COLO668 (cell line): Measurements from ENCODE around the gene ZNF609.

Experiments used
- DNase-seq: peaks from one replicate; lab custom pipeline; 2025; ENCODE audit not compliant: unreplicated experiment; lab: John Stamatoyannopoulos, UW

ZNF609 gene, protein sequence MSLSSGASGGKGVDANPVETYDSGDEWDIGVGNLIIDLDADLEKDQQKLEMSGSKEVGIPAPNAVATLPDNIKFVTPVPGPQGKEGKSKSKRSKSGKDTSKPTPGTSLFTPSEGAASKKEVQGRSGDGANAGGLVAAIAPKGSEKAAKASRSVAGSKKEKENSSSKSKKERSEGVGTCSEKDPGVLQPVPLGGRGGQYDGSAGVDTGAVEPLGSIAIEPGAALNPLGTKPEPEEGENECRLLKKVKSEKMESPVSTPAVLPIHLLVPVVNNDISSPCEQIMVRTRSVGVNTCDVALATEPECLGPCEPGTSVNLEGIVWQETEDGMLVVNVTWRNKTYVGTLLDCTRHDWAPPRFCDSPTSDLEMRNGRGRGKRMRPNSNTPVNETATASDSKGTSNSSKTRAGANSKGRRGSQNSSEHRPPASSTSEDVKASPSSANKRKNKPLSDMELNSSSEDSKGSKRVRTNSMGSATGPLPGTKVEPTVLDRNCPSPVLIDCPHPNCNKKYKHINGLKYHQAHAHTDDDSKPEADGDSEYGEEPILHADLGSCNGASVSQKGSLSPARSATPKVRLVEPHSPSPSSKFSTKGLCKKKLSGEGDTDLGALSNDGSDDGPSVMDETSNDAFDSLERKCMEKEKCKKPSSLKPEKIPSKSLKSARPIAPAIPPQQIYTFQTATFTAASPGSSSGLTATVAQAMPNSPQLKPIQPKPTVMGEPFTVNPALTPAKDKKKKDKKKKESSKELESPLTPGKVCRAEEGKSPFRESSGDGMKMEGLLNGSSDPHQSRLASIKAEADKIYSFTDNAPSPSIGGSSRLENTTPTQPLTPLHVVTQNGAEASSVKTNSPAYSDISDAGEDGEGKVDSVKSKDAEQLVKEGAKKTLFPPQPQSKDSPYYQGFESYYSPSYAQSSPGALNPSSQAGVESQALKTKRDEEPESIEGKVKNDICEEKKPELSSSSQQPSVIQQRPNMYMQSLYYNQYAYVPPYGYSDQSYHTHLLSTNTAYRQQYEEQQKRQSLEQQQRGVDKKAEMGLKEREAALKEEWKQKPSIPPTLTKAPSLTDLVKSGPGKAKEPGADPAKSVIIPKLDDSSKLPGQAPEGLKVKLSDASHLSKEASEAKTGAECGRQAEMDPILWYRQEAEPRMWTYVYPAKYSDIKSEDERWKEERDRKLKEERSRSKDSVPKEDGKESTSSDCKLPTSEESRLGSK (N-terminal part only)

DNA sequence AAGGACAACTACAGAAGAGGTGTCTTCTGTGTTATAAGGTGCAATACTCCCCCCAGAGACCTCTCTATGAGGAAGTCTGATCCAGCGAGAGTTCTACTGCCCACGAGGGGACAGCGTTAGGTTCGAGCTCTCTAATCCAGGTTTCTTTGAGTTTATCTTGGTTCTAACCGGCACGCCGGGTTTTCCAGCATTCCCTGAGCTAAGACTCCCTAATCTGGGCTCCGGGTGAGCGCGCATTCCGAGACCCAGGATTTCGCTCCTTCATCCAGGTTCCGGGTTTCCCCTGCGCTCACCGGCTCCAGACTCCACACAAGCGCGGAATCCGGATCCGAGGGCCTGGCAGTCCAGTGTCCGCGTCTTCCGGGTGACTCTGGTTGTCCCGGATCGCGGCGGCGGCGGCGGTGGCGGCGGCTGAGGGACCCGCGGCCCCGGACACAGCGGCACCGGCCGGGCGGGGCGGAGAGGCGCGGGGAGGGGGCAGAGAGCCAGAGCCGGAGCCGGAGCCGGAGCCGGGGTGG lies at the start of gene ZNF609:
ZNF609 (plus strand) TSS at position 373 of the 518 bp plus-strand sequence. CDS start 38,842 bp downstream, outside the sequence.
- DNase-seq: peak; percentile 90

DNA sequence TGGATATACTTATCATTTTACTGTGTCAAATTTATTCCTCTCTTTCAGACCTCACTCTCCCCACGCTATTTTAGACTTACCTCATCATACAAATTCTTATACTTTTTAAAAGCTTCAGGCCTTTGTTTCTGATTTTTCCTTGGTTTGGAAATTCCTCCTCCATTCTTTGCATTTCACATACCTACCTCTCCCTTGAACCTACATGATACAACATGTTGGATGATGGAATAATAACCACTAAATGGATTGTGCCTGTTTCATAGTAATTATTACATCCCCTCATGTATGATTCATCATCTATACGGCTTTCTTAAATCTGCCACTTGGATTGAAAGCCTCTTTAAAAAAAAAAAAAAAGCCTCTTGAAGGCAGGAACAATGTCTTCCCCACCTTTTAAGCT lies 48.2 kb upstream of the ZNF609 start:
- no peak for DNase-seq

DNA sequence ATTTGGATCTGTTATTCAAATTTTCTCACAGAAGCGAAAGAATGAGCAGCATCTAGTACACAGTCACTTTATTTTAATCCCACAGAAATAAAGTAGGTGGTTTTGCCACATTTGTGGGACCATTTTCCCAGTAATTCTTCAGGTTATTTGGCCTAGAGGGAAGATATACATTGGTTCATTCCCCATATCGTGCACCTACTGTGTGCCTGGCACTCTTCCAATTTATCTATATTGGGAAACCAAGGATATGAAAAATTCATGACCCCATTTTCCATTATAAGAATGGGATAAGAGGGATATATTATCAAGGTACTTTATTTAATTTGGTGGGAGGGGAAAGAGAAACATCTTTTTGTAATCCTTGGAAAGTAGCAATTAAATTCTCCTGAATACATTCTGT lies 37.7 kb upstream of the ZNF609 start:
- no peak for DNase-seq

DNA sequence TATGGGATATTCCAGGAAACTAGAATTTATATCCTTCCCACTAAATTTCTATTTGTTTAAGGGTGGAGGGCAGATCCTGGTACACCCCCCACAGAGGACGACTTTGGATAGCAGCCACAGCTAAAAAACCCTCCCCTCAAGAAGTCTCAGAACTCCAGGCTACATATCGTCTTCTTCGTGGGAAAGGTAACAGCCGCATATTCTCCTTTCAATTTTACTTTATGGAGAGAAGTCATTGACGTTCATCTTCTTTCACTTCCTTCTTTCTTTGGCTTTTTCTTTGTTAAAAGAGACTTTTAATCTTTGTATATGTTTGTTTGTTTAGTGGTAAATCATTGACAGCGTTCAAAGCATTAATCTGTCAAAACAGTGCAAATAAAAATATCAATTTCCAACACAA lies 36.4 kb upstream of the ZNF609 start:
- DNase-seq: no peak

DNA sequence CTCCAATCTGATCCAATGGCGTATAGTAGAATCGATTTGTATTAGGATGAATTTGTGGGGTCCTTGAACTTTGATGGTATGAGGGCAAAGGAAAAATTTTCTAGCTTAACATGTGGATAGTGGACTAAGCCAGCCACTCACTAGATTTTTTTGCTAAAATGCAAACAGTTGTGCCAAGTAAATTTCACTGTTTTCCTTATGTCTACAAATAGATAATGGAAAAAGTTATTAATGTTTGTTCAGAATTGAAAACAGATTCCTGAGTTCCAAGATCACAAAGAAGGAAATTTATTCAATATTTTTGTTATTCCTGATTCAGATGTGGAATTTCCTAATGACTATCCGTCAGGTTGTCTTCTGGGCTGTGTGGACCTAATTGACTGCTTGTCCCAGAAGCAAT lies 35.2 kb upstream of the ZNF609 start:
- DNase-seq: no peak

DNA sequence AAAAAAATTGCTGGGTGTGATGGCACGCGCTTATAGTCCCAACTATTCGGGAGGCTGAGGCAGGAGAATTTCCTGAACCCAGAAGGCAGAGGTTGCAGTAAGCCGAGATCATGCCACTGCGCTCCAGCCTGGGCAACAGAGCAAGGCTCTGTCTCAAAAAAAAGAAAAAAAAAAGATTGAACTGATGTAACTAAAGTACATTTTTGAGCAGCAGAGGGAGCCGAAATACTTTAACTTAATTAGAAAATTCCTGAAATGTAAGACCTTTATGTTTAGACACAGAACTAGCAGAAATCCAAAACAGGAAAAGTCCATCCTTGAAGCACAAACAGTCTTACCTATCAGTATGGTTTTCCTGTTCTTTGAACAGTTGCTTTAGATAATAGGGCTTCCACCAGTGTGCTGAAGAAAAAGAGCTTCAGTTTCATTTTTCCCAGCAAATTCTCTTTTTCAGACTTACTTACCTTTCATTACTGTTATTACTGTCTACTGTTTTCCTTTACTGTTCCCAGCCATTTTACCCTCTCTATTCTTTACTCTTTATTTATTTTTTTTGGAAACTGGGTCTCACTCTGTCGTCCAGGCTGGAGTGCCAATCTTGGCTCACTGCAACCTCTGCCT lies 33.4 kb upstream of the ZNF609 start:
- DNase-seq: no peak

DNA sequence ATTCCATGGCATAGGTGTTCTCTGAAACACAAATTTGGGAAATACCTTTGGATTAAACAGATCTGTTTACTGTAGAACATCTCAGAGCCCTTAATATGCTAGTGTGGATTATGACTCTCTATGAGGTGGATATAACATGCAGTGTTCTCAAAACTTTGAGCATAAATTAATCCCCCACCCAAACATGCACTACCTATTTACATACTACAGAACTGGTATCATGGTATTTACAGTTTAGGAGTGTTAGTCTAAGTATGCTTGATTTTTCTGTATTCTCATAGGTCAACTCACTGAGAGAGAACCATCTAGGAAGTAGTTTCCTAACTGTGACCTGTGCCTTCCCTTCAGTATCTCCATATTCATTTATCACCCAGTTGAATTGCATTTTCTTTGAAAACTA lies 30.9 kb upstream of the ZNF609 start:
- no peak for DNase-seq

DNA sequence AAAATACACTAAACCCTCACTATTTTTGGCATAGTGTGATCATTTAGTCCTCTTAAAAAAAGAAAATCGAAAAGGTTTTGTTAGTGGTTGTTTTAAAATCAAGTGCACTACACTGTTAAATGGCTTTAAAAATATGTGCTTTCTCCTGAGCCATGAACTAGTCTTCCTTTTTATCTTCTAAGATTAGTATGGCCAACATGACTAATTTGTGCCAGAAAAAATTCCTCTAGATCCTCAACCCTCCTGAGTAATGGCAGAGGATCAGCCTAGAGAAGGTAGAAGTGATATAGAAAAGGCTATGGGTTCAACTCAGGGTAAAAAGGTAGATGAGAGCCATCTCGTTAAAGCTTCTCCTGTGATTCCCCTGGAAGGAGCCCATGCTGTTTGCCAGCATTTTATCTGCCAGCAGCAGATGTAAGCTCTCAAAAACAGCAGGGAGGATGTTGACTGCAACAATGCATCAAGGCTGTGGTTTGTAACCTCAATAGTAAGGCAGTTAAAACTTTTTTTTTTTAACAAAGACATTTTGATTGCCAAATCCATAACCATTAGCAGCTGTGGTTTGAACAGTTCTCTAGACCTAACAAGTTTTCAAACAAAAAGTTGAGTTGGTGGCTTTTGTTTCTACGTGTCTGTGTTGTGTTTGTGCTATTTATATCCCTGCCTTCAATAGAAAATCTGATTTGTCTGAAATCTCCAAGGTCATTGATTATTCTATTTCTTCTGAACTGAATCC lies 30.2 kb upstream of the ZNF609 start:
- no peak for DNase-seq

DNA sequence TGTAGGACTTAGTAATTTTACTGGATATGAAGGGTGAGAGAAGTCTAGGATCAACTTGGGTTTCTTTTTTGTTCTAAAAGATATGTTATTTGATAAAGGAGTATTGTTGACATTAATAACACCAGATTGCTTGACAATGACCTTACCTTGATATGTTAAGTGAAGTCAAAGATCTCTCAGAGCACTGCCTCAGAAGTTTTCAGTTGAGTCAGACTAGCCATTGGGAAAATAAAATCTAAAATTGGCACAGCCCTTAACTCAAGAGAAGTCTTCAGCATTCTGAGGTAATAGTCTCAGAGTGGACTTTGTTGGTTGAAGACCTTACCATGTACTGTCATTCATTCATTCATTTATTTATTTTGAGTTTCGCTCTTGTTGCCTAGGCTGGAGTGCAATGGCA lies 22.4 kb upstream of the ZNF609 start:
- no peak for DNase-seq

DNA sequence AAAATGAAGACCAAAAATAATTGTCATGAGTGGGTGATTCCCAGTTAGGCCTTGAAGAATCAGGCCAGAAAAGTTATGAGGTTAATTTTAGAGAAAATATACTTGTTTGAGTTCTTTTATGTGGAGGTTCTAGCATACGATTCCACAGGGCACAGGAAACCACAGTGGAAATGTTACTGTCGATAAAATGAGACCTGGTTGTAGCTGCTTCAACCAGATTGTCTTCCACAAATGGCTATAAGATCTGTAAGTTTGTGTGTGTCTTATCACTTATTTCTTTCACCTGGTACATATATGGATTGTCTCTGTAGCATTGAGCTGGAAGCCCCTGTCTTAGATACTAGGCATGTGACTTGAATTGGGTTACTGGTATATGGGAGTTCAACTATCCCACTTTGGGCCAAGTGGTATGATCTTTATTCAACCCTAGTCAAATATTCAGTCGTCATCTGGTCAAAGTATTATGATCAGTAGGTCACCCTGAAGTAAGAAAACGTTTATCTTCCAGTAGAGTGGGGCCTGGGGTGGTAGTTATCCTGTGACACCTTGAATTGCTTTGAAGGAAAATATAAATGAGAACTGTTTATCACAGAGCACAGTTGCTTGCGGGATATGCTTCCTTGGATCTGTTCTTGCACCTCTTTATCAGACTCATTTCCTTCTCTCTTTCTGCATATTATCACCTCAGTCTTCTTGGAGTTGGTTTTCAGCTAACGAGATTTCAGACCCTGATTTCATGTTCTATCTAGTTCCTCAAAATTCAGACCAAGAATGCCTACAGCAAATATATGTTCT lies 21.5 kb upstream of the ZNF609 start:
- DNase-seq: no peak

DNA sequence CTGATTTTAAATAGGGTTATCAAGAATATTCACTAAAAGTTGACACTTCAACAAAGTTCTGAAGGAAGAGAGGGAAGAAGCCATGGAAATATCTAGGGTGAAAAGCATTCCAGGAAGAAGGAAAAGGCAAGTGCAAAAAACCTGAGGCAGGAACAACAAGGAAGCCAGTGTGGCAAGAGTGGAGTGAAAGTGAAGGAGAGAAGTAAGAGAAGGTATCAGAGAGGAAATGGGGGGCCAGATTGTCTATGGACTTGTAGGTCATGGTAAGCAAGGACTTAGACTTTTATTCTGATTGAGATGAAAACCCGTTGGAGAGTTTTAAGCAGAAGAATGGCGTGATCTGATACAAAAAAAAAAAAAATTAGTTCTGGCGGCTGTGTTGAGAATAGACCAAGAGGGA lies 18.5 kb upstream of the ZNF609 start:
- no peak for DNase-seq

DNA sequence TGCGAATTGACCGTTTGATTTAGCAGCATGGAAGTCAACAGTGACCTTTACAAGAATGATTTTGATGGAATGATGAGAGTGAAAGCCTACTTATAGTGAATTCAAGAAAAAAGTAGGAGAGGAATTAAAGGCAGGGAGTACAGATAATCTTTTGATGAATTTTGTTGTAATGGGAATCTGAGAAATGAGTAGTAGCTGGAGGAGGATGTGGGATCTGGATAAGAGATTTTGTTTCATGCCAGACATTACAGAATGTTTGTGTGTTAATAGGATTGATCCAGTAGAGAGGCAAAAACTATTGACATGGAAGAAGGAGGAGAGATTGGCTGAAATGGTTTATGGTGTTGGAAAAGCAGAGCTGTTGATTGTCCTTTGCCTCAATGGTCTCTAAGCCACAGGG lies 17.4 kb upstream of the ZNF609 start:
- no peak for DNase-seq

DNA sequence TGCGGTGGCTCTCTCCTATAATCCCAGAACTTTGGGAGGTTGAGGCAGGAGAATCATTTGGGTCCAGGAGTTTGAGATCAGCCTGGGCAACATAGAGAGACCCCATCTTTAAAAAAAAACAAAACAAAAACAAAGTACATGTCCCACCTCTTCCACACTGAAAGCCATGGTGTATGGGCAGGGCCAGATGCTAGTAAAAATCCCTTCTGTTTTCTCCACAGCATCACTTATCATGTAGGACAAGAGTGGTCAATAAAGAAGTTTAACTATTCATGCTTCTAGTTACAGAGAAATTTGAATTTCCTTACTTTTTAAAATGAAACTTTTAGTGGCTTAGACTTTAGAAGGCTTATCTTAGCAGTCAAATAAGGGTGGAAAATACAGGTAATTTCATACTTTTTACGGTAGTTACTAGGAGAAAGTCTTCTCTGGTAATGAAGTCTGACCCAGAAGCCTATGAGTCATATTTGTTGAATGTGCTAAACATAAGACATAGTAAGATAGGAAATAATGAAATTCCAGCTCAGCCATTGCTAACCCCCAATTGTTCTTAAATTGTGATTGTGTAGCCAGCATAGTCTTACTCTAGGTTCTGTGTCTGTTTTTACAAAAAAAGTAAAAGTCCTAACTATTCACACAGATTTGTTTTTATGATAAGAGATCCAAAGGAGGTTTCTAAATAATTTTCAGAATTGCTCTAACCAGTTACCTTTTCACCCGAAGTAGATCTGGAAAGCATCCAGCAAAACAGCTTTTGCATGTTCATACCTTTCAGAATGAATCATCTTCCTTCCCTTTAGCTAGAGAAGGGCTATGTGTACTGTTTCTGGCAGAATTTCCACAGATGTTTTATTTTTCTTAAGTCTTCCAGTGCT lies 16.4 kb upstream of the ZNF609 start:
- no peak for DNase-seq

DNA sequence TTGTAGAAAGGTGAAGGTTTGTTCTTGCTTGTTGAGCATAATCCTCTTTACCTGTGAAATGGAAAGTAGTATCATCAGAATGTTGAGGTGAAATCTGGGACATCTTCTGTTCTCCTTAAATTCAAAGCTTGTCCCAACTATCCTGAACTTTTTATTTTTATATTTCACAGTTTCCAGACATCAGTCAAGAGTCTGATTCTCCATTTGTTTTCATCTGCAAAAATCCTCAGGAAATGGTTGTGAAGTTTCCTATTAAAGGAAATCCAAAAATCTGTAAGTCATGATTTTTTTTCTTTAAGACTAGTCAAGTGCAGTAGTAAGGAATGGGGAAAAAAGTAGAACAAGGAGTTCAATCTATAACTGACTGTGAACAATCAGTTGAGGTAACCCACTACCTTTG lies 15.5 kb upstream of the ZNF609 start:
- no peak for DNase-seq

DNA sequence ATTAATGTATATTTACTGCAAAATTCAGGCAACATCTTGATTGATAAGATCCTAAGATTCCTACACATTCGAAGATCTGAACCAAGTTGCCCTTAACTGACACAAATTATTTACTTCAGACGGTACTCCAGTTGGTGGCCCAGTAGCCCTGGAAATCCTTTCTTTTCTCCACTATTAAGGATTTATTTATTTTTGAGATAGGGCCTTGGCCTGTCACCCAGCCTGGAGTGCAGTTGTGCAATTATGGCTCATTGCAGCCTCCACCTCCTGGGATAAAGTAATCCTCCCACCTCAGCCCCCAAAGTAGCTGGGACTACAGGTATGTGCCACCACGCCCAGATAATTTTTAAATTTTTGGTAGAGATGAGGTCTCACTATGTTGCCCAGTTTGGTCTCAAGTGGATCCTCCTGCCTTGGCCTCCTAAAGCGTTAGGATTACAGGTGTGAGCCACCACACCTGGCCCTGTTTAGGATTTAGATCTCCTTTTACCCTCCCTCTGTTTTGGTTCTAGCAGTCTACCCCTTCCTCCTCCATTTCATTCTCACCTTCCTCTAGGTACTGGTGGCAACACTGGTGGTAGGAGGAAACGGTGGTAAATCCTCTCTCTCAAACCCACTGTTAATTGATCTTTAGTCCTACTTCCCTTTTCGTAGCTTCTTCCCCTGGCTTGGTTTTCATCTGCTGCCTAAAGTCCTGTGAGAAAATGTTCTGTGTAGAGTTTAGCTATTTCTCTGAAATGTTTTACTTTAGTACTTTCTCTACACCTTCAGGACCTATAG lies 12.7 kb upstream of the ZNF609 start:
- DNase-seq: no peak

DNA sequence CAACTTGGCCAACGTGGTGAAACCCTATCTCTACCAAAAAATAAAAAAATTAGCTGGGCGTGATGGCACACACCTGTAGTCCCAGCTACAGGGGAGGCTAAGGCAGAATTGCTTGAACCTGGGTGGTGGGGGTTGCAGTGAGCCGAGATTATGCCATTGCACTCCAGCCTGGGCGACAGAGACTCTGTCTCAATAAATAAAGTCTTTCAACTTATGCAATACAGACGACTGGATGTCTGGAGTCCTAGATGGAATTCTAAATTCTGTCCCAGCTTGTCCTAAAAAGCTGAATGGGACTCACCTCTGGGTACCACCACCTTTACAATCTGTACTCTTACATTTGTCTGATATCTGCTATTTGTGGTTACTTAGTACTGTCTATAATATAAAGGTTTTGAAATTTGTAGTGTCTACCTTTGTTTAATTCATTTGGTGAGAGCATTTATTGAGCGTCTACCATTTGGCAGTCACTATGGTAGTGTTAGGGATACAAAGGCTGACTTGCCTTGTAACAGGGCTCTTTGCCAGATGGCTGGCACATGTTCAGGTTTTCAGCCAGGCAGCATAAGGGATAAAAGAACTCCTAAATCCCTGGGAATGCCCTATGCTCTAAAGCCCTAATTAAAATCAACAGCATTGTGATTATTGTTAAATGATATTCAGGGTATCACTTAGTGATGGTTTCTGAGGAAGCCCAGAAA lies 7.2 kb upstream of the ZNF609 start:
- no peak for DNase-seq

DNA sequence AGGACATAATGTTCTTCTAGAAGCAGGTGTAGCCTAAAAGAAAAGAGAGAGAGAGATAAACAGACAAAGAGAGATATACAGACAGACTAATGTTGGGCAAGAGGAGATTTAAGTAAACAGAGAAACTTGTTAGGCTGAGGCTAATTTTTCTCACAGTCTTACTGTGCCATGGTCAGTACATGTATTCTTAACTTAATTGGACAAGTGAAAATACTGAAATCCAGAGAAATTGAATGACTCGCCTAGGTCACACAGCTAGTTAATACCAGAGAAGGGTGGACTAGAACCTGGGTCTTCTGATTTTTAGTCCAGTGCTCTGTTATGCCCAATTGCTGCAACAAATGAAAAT lies 6.7 kb upstream of the ZNF609 start:
- DNase-seq: no peak
